ENCODE measurements around the gene MDM2. TPM values are rescaled to one million over a fixed set of nuclear protein-coding genes. Genes with fewer than 3 reads are reported as not detected.
"Not testable (repeated sequence)": the region's sequence is repeated elsewhere in the genome, so short reads cannot be mapped to it uniquely, and the experiment has no call there.

MDM2 gene
- total RNA-seq, 3 donors from 2014 or later: 74.7 to 92.1 (median 91.3) TPM

DNA sequence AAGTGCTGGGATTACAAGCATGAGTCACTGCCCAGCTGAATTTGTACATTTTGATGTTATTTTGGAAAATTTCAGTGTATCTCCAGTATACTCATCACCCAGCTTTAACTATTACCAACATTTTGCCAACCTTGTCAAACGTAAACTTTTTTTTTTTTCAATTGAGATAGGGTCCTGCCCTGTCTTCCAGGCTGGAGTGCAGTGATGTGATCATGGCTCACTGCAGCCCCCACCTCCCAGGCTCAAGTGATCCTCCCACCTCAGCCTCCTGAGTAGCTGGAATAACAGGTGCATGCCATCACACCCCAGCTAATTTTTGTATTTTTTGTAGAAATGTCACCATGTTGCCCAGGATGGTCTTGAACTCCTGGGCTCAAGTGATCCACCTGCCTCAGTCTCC is 29.2 kb downstream of the MDM2 start:
- H3K9me3 ChIP-seq: no peaks in the 10 kb centered on the region
- H3K4me1 ChIP-seq (ENCODE audit: low read depth): no peaks in the 10 kb centered on the region
- ATAC-seq: no peak
- TF ChIP-seq CTCF (IDR thresholded peaks at IDR 0.05): no peak
- intact Hi-C loops (cut with DNase I, micrococcal nuclease): no loop called here
- H3K36me3 ChIP-seq (ENCODE audit: low read depth): peaks cover 6% of the 10 kb centered on the region
- H3K4me3 ChIP-seq: no peak overlapping the region
- no peak for DNase-seq

DNA sequence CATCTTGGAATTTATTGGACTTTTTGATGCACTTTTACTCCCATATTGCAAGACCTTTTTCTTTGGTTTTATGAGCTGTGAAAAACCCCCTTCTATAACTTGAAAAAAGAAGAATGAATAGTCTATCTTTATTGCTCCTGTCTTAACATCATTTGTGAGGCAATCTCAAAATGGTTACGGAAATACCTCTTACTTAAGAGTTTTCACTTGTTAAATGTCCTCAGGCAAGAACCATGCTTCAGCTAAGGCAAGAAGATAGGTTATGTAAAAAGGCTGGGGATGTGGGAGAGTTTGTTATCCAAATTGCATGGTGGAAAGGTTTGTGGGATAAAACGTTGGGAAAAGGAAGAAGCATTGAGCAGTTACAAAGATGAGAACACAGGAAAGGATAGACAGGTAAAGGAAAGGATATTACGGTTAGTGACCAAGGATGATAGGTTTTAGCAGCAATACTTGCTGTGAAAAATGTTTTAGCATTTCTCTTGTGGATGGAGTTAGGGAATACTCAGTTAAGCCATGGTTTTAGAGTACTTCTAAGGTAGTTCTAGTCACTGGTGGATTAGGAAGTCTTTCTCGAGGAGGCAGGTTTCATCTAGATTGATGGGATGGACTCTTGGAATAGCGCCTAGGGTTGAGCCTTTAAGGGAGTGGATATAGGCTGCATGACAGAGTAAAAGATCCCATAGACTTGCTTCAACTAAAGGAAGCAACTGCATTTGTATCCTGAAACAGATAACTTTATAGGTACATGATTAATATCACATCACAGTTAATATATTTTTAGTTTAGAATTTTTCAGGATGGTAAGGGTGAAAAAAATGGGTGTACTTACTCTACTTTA is 30.3 kb downstream of the MDM2 start:
- intact Hi-C loops (cut with DNase I, micrococcal nuclease): no loop called here
- no peak for DNase-seq
- no peak for TF ChIP-seq CTCF (IDR thresholded peaks at IDR 0.05)
- no peak for ATAC-seq
- Histone ChIP-seq H3K4me1 (ENCODE audit: low read depth) (no peaks in the 10 kb centered on the region), H3K36me3 (ENCODE audit: low read depth) (peaks cover 6% of the 10 kb centered on the region), H3K4me3 (no peak overlapping the region), H3K9me3 (no peaks in the 10 kb centered on the region)

GRCh38 chr12:68839183-68840147 is 31.5 kb downstream of the MDM2 start:
- intact Hi-C loops (cut with DNase I, micrococcal nuclease): no loop called here
- TF ChIP-seq CTCF (IDR thresholded peaks at IDR 0.05): no peak
- ATAC-seq (no peak), DNase-seq (no peak)
- no peaks in the 10 kb centered on the region for H3K9me3 ChIP-seq
- no peak overlapping the region for H3K4me3 ChIP-seq
- peaks cover 6% of the 10 kb centered on the region for H3K36me3 ChIP-seq (ENCODE audit: low read depth)
- no peaks in the 10 kb centered on the region for H3K4me1 ChIP-seq (ENCODE audit: low read depth)

- H3K4me3 ChIP-seq; H3K4me1 ChIP-seq (ENCODE audit: low read depth); DNase-seq; H3K36me3 ChIP-seq (ENCODE audit: low read depth); intact Hi-C loops (cut with DNase I, micrococcal nuclease); H3K9me3 ChIP-seq: not testable (repeated sequence)
- peak; percentile 33 for ATAC-seq
Observed at GRCh38 chr12:68841175-68841574, 33.2 kb downstream of the MDM2 start.

GRCh38 chr12:68841717-68842116 is 33.7 kb downstream of the MDM2 start:
- Histone ChIP-seq H3K36me3 (ENCODE audit: low read depth) (peaks cover 6% of the 10 kb centered on the region), H3K9me3 (no peaks in the 10 kb centered on the region), H3K4me3 (no peak overlapping the region), H3K4me1 (ENCODE audit: low read depth) (peaks cover 3% of the 10 kb centered on the region)
- DNase-seq (no peak), ATAC-seq (no peak)
- intact Hi-C loops (cut with DNase I, micrococcal nuclease): no loop called here
- no peak for TF ChIP-seq CTCF (IDR thresholded peaks at IDR 0.05)

DNA sequence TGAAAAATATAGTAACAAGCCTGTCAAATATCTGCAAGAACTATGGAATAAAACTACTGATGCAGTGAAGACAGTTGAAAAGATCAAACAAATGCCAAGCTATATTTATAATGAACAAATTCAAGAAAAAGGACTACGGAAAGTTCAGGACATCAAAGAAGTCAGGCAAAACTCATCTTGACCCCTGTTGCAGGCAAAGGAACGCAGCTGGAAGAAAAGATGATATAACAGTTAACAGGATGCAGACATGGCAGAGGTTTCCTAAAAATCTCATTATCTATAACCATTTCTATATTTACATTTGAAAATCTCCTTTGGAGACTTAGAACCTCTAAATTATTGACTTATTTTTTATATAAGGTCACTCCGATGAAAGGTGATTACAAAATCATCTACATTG is 34.1 kb downstream of the MDM2 start:
- intact Hi-C loops (cut with DNase I, micrococcal nuclease): no loop called here
- TF ChIP-seq CTCF (IDR thresholded peaks at IDR 0.05): no peak
- Histone ChIP-seq H3K9me3 (no peaks in the 10 kb centered on the region), H3K4me1 (ENCODE audit: low read depth) (peaks cover 3% of the 10 kb centered on the region), H3K4me3 (no peak overlapping the region), H3K36me3 (ENCODE audit: low read depth) (peaks cover 6% of the 10 kb centered on the region)
- DNase-seq (no peak), ATAC-seq (no peak)
